SU-DHL-6 (cell line): ENCODE measurements around the gene MUC7.

ENCODE experiments used
- CTCF ChIP-seq: fragments of 200-600 bp; sonication (generic); IDR thresholded peaks from one replicate; pipeline ENCODE4 v1.5.1; 2017; ENCODE audit warnings: antibody characterized with exemption, mild to moderate bottlenecking, low read length, moderate library complexity; ENCODE audit not compliant: insufficient read depth, poor library complexity, severe bottlenecking
- EZH2phosphoT487 ChIP-seq: fragments of 200-600 bp; sonication (generic), shearing (Covaris generic); conservative IDR thresholded peaks from 2 replicates; pipeline ENCODE4 v1.6.1; 2018; ENCODE audit warnings: mild to moderate bottlenecking, antibody characterized with exemption, low read length, moderate library complexity, mixed read lengths

GRCh38 chr4:70452946-70453345 lies 19.1 kb upstream of the MUC7 start:
- TF ChIP-seq CTCF (no peak), EZH2phosphoT487 (no peak)
